MM.1S (cell line): ENCODE measurements around the gene CARD10.

Experiments
- CTCF ChIP-seq: fragments of 300-600 bp; sonication (generic); IDR thresholded peaks from 2 replicates; pipeline ENCODE4 v1.5.1; 2016; ENCODE audit warnings: antibody characterized with exemption, low read length, mixed read lengths
- EZH2 ChIP-seq: fragments of 300-600 bp; sonication (generic); optimal IDR thresholded peaks from 2 replicates; pipeline ENCODE3; 2017; ENCODE audit warnings: low read depth, mild to moderate bottlenecking, antibody characterized with exemption, low read length, mixed read lengths
- EZH2phosphoT487 ChIP-seq: fragments of 300-600 bp; sonication (generic); IDR thresholded peaks from 2 replicates; pipeline ENCODE4 v1.6.1; 2018; ENCODE audit warnings: antibody characterized with exemption, low read length

GRCh38 chr22:37516456-37516855, 2.8 kb downstream of the CARD10 start:
- TF ChIP-seq CTCF (no peak), EZH2phosphoT487 (no peak), EZH2 (no peak)
